Adrenal gland (tissue), 12 donors: ENCODE results near the gene RIF1. TPM values are rescaled to one million over a fixed set of nuclear protein-coding genes. Genes with fewer than 3 reads are reported as not detected.
A peak's percentile ranks its signal among the peaks of the same experiment; 100 is the strongest.

Experiments used
- DNase-seq, 7 donors: peaks; one replicate each; pipeline ENCODE4 v3.0.0-alpha.2; 2019 to 2020
- H3K27ac ChIP-seq, 5 donors: fragments of 200-600 bp; sonication (generic) in 4 of 5; 1 replicate in 3 of 5; 2 replicates in 2 of 5; pipeline versions ENCODE4 v1.5.1 to v1.8.0; 2016 to 2020; ENCODE audit warnings: mild to moderate bottlenecking in 1 of 5
- H3K27me3 ChIP-seq: fragments of 200-600 bp; 2 replicates; pipeline ENCODE4 v1.8.0; 2021
- H3K36me3 ChIP-seq, 2 donors: fragments of 200-600 bp; replicated peaks in 1 of 2; 1 replicate in 1 of 2; 2 replicates in 1 of 2; pipeline versions ENCODE4 v1.5.1 to v1.8.0; 2018 to 2022
- H3K4me1 ChIP-seq, 2 donors: fragments of 200-600 bp; replicated peaks in 1 of 2; 1 replicate in 1 of 2; 2 replicates in 1 of 2; pipeline versions ENCODE4 v1.5.1 to v1.8.0; 2018 to 2021
- H3K4me3 ChIP-seq, 4 donors: fragments of 200-600 bp; sonication (generic) in 3 of 4; one replicate each; pipeline ENCODE4 v1.5.1; 2016 to 2018
- H3K9me3 ChIP-seq, 3 donors: fragments of 200-600 bp; sonication (generic) in 1 of 3; replicated peaks in 1 of 3; 1 replicate in 2 of 3; 2 replicates in 1 of 3; pipeline versions ENCODE4 v1.5.1 to v1.8.0; 2016 to 2021
- CTCF ChIP-seq, 6 experiments: fragments of 450-650 bp in 4 of 6; fragments of 200-600 bp in 2 of 6; sonication (generic) in 1 of 6; IDR thresholded peaks; 1 replicate in 5 of 6; 2 replicates in 1 of 6; pipeline versions ENCODE4 v1.5.1 to v1.8.0; 2016 to 2021; ENCODE audit warnings: antibody characterized with exemption in 6 of 6, mild to moderate bottlenecking in 2 of 6, moderate library complexity in 1 of 6
- POLR2A ChIP-seq, 2 donors: fragments of 450-650 bp; IDR thresholded peaks; one replicate each; pipeline ENCODE4 v1.6.1; 2017; ENCODE audit warnings: antibody characterized with exemption in 2 of 2, mild to moderate bottlenecking in 2 of 2, moderate library complexity in 1 of 2
- WGBS, 4 donors: extraction: QIAGEN DNeasy Blood & Tissue Kit in 2 of 4; methylation state at CpG; one replicate each; pipeline versions ENCODE4 v1.1.5 to v1.1.7; 2013 to 2017; 5-methylcytosine and 5-hydroxymethylcytosine counted together
- intact Hi-C, 2 donors: fragments of 100-400 bp; cut with DNase I; formaldehyde crosslinking; loops; one replicate each; pipeline versions ENCODE4 v1.14.1 to v1.15.0; 2022 to 2023
- polyA plus RNA-seq, 3 donors: library from polyadenylated mRNA; stranded (reverse); fragments of 200-250 nt in 2 of 3; fragments of 350-450 nt in 1 of 3; fragmentation: Illumina TruSeq in 1 of 3; extraction: RNeasy Lipid Tissue Mini Kit (QIAGEN cat#74804) in 1 of 3; gene quantifications; one replicate each; pipeline ENCODE4 v1.2.3, GENCODE V29; 2013 to 2014
- total RNA-seq, 9 donors: library from RNA; depleted of rRNA in 4 of 9; stranded (reverse); fragments of >200 nt in 4 of 9; fragments of 120-200 nt in 1 of 9; fragmentation: NEBNext Ultra II Directional in 1 of 9; extraction: Animal tissue kit (Norgen Biotek cat#: 25700) in 1 of 9; gene quantifications; one replicate each; pipeline versions ENCODE4 v1.1.0 to v1.2.4, GENCODE V29; 2013 to 2023
- donor health status: healthy with polysubstance abuse.
- donor health status: Bipolar disorder and iron deficiency.
- donor health status: DM: yes; HTN: yes; CAD: no.
- donor health status: DM: no; HTN: no; CAD: no.
- donor health status: DM: no; HTN: no; CAD: no.
- donor health status: DM: yes; HTN: yes; CAD: no.

RIF1 gene
- total and polyA plus RNA-seq, 12 donors, result 4.0 to 50.8 (median 27.6) TPM

- 69 to 82% (median 80%) methylated on average over 4 of the region's 4 CpGs for WGBS, 4 donors
- Histone ChIP-seq H3K9me3 (no peaks in the 10 kb centered on the region), H3K27me3 (no peaks in the 10 kb centered on the region), H3K27ac (no peak overlapping the region), H3K4me1 (no peaks in the 10 kb centered on the region), H3K36me3 (no peaks in the 10 kb centered on the region), H3K4me3 (no peak overlapping the region)
- TF ChIP-seq POLR2A (IDR thresholded peaks at IDR 0.05) (no peak), CTCF (IDR thresholded peaks at IDR 0.05) (no peak)
- intact Hi-C loops, result loop anchor here in 1 of 2 donors (10.0 kb wide), 1 partner anchor 111 kb away; no protein-coding TSS in a partner anchor
- no peak for DNase-seq
These were observed 4.3 kb upstream of the RIF1 start for GRCh38 chr2:151405376-151405775.

GRCh38 chr2:151407281-151407680, 2.4 kb upstream of the RIF1 start:
- H3K36me3 ChIP-seq, result peaks cover 0 to under 1% of the 10 kb centered on the region in 2 donors
- peaks cover 0 to 15% of the 10 kb centered on the region in 2 donors for H3K4me1 ChIP-seq
- TF ChIP-seq CTCF (IDR thresholded peaks at IDR 0.05) (no peak), POLR2A (IDR thresholded peaks at IDR 0.05) (no peak)
- DNase-seq, result no peak
- no peaks in the 10 kb centered on the region for H3K9me3 ChIP-seq
- intact Hi-C loops, result loop anchor here in 1 of 2 donors (10.0 kb wide), 1 partner anchor 112 kb away; no protein-coding TSS in a partner anchor
- no peak overlapping the region for H3K27ac ChIP-seq
- no peak overlapping the region for H3K4me3 ChIP-seq
- no peaks in the 10 kb centered on the region for H3K27me3 ChIP-seq

- no peaks in the 10 kb centered on the region for H3K9me3 ChIP-seq
- no peak for DNase-seq
- peaks cover 0 to 15% of the 10 kb centered on the region in 2 donors for H3K4me1 ChIP-seq
- TF ChIP-seq POLR2A (IDR thresholded peaks at IDR 0.05) (no peak), CTCF (IDR thresholded peaks at IDR 0.05) (no peak)
- peaks cover 0 to 16% of the 10 kb centered on the region in 2 donors for H3K36me3 ChIP-seq
- H3K27ac ChIP-seq, result peak overlapping the region in 2 of 5 donors; percentile 82 to 96
- H3K4me3 ChIP-seq, result peak overlapping the region in 1 of 4 donors; percentile 99
- 89 to 90% (median 89%) methylated on average over 25 of the region's 25 CpGs for WGBS, 4 donors
- no peaks in the 10 kb centered on the region for H3K27me3 ChIP-seq
- intact Hi-C loops, result loop anchor here in 1 of 2 donors (10.0 kb wide), 1 partner anchor 114 kb away; no protein-coding TSS in a partner anchor
These were observed 708 bp upstream of the RIF1 start for GRCh38 chr2:151408788-151409600.

- peak in 4 of 7 donors; percentile 19 to 31 (median 25) for DNase-seq
- intact Hi-C loops, result loop anchor here in 1 of 2 donors (10.0 kb wide), 1 partner anchor 126 kb away; the partner anchor contains the start of gene NMI
These were observed 758 bp downstream of the RIF1 start for GRCh38 chr2:151410485-151410834.

More at GRCh38 chr2:151410485-151410834, 758 bp downstream of the RIF1 start:
- Histone ChIP-seq H3K9me3 (no peaks in the 10 kb centered on the region), H3K4me1 (peaks cover 0 to 15% of the 10 kb centered on the region in 2 donors), H3K27ac (peak overlapping the region in 4 of 5 donors; percentile 72 to 96 (median 88)), H3K36me3 (peaks cover 0 to 30% of the 10 kb centered on the region in 2 donors), H3K27me3 (no peaks in the 10 kb centered on the region), H3K4me3 (peak overlapping the region; percentile 96 to 100 (median 99))
- no peak for TF ChIP-seq CTCF (IDR thresholded peaks at IDR 0.05)
- WGBS, 4 donors, result 0 to 1% (median 0%) methylated on average over 21 of the region's 21 CpGs
